Panc1 (cell line): ENCODE measurements around the gene AEBP2. TPM values are rescaled to one million over a fixed set of nuclear protein-coding genes. Genes with fewer than 3 reads are reported as not detected.

Source experiments
- ATAC-seq: fragments of 200-7000 bp; cut with Tn5 transposase; 2 replicates; pipeline ENCODE4 v1.9.1; 2020; ENCODE audit warnings: mild to moderate bottlenecking, moderate library complexity
- BruUV-seq: library from RNA; stranded (reverse); fragments of 400-500 nt; replicated peaks from 2 replicates; lab custom pipeline; 2021; lab: Mats Ljungman, UMichigan
- CTCF ChIA-PET: fragments of 300-600 bp; sonication (Branson Sonifier 250); formaldehyde crosslinking; loops from one replicate; lab custom pipeline; 2022; ENCODE audit warnings: antibody characterized with exemption; lab: Charles Lee
- POLR2A ChIA-PET: fragments of 300-600 bp; sonication (Branson Sonifier 250); formaldehyde crosslinking; loops from one replicate; lab custom pipeline; 2022; ENCODE audit warnings: antibody characterized with exemption; lab: Charles Lee
- DNase-seq: peaks from one replicate; pipeline ENCODE4 v3.0.0-alpha.2; 2010; ENCODE audit warnings: low read depth, low spot score
- H3K27ac ChIP-seq: 2 replicates; pipeline ENCODE4 v1.5.1; 2011; ENCODE audit warnings: mild to moderate bottlenecking, low read length, inconsistent platforms
- H3K27me3 ChIP-seq: fragments of 200-500 bp; sonication (Bioruptor generic); 2 replicates; pipeline ENCODE4 v1.6.0; 2014; ENCODE audit warnings: low read length, inconsistent platforms; ENCODE audit not compliant: control insufficient read depth, insufficient read depth
- H3K36me3 ChIP-seq: fragments of 200-500 bp; sonication (Bioruptor generic); 2 replicates; pipeline ENCODE4 v1.5.1; 2014; ENCODE audit warnings: inconsistent platforms, mild to moderate bottlenecking, low read length, moderate library complexity; ENCODE audit not compliant: control insufficient read depth, insufficient read depth
- H3K4me1 ChIP-seq: 2 replicates; pipeline ENCODE4 v1.5.1; 2011; ENCODE audit warnings: inconsistent platforms, mild to moderate bottlenecking, low read length, moderate library complexity; ENCODE audit not compliant: control insufficient read depth, insufficient read depth
- H3K4me3 ChIP-seq, 2 experiments: 2 replicates each; pipeline ENCODE4 v1.5.1; 2011 to 2012; ENCODE audit warnings: low read depth in 2 of 2, low read length in 2 of 2, mild to moderate bottlenecking in 2 of 2, inconsistent platforms in 1 of 2, moderate library complexity in 1 of 2
- H3K9me3 ChIP-seq: fragments of 200-500 bp; sonication (Bioruptor generic); 2 replicates; pipeline ENCODE4 v1.5.1; 2014; ENCODE audit warnings: low read depth, mild to moderate bottlenecking, inconsistent platforms, low read length, moderate library complexity; ENCODE audit not compliant: control insufficient read depth, insufficient read depth
- POLR2AphosphoS5 ChIP-seq: IDR thresholded peaks from 2 replicates; pipeline ENCODE4 v1.6.1; 2012; ENCODE audit warnings: mild to moderate bottlenecking, low read depth, low read length, moderate library complexity
- SIN3A ChIP-seq: IDR thresholded peaks from 2 replicates; pipeline ENCODE4 v1.6.1; 2012; ENCODE audit warnings: low read depth, mild to moderate bottlenecking, low read length, moderate library complexity, borderline replicate concordance; ENCODE audit not compliant: insufficient read depth
- TCF7L2 ChIP-seq: IDR thresholded peaks from 2 replicates; pipeline ENCODE4 v1.6.1; 2011; ENCODE audit warnings: mild to moderate bottlenecking, low read depth, low read length, inconsistent platforms
- in situ Hi-C: cut with HindIII; loops from 2 replicates; pipeline ENCODE4 v1.10.0; 2016; ENCODE audit warnings: low sequenced_read_pairs, low pct_unique_long_range_greater_than_20kb
- intact Hi-C: fragments of 100-400 bp; cut with micrococcal nuclease; formaldehyde crosslinking; loops from one replicate; pipeline ENCODE4 v1.10.0; 2022; ENCODE audit not compliant: unreplicated experiment
- total RNA-seq: library from RNA; stranded (reverse); gene quantifications from one replicate; pipeline ENCODE4 v1.2.1, GENCODE V29; 2021; ENCODE audit not compliant: unreplicated experiment
- TF ChIP-seq, protein P1 (sequence below): fragments of 450-650 bp; IDR thresholded peaks from 2 replicates; pipeline ENCODE4 v1.5.1; 2017; ENCODE audit warnings: mild to moderate bottlenecking
- TF ChIP-seq, protein P2 (sequence below), 2 experiments: IDR thresholded peaks; 2 replicates each; pipeline ENCODE4 v1.6.1; 2011 to 2012; ENCODE audit warnings: low read depth in 2 of 2, control low read depth in 1 of 2, low read length in 1 of 2, mild to moderate bottlenecking in 1 of 2, moderate library complexity in 1 of 2; ENCODE audit not compliant: insufficient read depth in 1 of 2

AEBP2 gene
- total RNA-seq, 1 experiment from 2014 or later: 32.4 TPM

DNA sequence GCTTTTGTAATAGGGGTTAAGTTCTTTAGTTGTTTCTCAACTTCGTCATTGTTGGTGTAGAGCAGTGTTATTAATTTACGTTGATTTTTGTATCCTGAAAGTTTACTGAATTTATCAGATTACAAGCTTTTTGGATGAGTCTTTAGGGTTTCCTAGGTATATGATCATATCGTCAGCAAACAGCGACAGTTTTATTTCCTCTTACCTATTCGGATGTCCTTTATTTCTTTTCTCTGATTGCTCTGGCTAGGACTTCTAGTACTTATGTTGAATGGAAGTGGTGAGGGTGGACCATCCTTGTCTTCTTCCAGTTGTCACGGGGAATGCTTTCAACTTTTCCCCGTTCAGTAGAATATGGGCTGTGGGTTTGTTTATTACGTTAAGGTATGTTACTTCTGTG lies 37.8 kb downstream of the AEBP2 start:
- no peak overlapping the region for H3K4me3 ChIP-seq
- no peaks in the 10 kb centered on the region for H3K9me3 ChIP-seq
- BruUV-seq: no TSS peak
- TF ChIP-seq SIN3A (no peak), TCF7L2 (no peak), POLR2AphosphoS5 (no peak)
- TF ChIP-seq, protein P1, sequence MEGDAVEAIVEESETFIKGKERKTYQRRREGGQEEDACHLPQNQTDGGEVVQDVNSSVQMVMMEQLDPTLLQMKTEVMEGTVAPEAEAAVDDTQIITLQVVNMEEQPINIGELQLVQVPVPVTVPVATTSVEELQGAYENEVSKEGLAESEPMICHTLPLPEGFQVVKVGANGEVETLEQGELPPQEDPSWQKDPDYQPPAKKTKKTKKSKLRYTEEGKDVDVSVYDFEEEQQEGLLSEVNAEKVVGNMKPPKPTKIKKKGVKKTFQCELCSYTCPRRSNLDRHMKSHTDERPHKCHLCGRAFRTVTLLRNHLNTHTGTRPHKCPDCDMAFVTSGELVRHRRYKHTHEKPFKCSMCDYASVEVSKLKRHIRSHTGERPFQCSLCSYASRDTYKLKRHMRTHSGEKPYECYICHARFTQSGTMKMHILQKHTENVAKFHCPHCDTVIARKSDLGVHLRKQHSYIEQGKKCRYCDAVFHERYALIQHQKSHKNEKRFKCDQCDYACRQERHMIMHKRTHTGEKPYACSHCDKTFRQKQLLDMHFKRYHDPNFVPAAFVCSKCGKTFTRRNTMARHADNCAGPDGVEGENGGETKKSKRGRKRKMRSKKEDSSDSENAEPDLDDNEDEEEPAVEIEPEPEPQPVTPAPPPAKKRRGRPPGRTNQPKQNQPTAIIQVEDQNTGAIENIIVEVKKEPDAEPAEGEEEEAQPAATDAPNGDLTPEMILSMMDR: no peak
- DNase-seq (no peak), ATAC-seq (no peak)
- H3K36me3 ChIP-seq: no peaks in the 10 kb centered on the region; the same call in 1 of the 2 replicates
- H3K27me3 ChIP-seq: no peaks in the 10 kb centered on the region
- H3K4me1 ChIP-seq: 0 out of 2 replicates have a peak, but pooled peaks cover 1% of the 10 kb centered on the region
- ChIA-PET CTCF (no interaction called here), POLR2A (no interaction called here)
- in situ Hi-C loops: no loop called here
- no peak overlapping the region for H3K27ac ChIP-seq
- intact Hi-C loops: no loop called here

DNA sequence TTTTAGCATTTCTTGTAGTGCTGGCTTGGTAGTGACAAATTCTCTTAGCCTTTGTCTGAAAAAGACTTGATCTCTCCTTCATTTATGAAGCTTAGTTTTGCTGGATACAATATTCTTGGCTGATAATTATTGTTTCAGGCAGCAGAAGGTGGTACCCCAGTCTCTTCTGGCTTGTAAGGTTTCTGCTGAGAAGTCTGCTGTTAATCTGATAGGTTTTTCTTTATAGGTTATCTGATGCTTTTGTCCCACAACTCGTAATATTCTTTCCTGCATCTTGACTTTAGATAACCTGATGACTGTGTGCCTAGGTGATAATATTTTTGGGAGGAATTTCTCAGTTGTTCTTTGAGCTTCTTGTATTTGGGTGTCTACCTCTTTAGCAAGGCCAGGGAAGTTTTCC lies 41.2 kb downstream of the AEBP2 start:
- Histone ChIP-seq H3K36me3 (no peaks in the 10 kb centered on the region), H3K27ac (no peak overlapping the region), H3K9me3 (no peaks in the 10 kb centered on the region), H3K27me3 (no peaks in the 10 kb centered on the region), H3K4me1 (0 out of 2 replicates have a peak, but pooled peaks cover 2% of the 10 kb centered on the region), H3K4me3 (no peak overlapping the region)
- ChIA-PET POLR2A (no interaction called here), CTCF (no interaction called here)
- ATAC-seq: no peak
- DNase-seq: no peak
- in situ Hi-C loops: no loop called here
- no TSS peak for BruUV-seq
- intact Hi-C loops: no loop called here
- TF ChIP-seq POLR2AphosphoS5 (no peak), SIN3A (no peak), TCF7L2 (no peak)
- TF ChIP-seq, protein P1: no peak
- TF ChIP-seq, protein P2, sequence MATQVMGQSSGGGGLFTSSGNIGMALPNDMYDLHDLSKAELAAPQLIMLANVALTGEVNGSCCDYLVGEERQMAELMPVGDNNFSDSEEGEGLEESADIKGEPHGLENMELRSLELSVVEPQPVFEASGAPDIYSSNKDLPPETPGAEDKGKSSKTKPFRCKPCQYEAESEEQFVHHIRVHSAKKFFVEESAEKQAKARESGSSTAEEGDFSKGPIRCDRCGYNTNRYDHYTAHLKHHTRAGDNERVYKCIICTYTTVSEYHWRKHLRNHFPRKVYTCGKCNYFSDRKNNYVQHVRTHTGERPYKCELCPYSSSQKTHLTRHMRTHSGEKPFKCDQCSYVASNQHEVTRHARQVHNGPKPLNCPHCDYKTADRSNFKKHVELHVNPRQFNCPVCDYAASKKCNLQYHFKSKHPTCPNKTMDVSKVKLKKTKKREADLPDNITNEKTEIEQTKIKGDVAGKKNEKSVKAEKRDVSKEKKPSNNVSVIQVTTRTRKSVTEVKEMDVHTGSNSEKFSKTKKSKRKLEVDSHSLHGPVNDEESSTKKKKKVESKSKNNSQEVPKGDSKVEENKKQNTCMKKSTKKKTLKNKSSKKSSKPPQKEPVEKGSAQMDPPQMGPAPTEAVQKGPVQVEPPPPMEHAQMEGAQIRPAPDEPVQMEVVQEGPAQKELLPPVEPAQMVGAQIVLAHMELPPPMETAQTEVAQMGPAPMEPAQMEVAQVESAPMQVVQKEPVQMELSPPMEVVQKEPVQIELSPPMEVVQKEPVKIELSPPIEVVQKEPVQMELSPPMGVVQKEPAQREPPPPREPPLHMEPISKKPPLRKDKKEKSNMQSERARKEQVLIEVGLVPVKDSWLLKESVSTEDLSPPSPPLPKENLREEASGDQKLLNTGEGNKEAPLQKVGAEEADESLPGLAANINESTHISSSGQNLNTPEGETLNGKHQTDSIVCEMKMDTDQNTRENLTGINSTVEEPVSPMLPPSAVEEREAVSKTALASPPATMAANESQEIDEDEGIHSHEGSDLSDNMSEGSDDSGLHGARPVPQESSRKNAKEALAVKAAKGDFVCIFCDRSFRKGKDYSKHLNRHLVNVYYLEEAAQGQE (IDR thresholded peaks at IDR 0.05; ENCODE audit: insufficient read depth in 1 of 2, low read depth in 2 of 2, low read length in 1 of 2): no peak
